ENCODE measurements around the gene FXYD2. TPM values are rescaled to one million over a fixed set of nuclear protein-coding genes. Genes with fewer than 3 reads are reported as not detected.

Gene FXYD2
- 0.64 and 59.8 TPM in 2 replicates for total RNA-seq

DNA sequence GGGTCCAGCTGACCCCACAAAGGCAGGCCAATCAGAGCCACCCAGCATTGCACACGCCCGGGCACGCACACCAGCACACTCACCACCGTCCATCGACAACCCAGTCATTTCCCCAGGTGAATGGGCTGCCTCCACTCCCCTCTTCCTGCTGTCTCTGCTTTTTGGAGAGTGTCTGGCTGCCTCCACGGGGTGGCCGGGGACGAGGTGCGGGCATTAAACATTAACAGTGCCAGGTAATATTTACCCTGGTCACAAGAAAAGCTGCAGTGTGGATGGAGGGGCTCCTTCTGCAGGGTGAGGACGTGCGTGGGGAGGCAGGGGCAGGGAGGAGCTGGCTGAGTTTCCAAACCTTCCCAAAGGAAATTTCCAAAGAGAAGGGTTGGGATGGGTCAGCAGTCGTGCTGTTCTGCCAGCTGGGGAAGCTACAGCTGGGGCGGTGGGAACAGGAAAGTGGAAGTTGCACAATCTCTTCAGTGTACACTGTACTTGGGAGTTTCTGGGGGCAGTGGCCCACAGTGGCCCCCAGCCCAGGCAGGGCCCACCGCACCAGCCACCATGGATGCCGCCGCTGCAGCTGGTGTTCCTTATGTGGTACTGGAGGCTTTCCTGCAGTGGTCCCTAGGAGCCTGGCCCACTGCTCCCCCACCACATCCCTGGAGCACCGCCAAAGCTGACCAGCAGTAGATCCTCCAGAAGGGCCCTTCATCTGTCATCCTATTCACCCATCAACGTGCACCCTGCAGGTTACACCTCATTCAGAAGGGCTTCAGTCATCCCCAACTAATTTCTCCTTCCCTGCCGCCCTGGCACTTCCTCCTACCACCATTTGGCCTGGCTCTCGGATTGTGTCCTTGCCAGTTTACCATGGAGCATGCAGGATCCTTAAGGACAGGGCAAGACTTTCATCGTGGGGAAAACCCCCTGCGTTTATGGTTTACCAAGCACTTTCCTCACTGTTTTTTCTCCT lies at the start of gene FXYD2:
Gene FXYD2, minus strand, starts transcription at position 174 of the 967 bp plus-strand sequence. Its CDS starts 66 bp downstream, at position 108.

DNA sequence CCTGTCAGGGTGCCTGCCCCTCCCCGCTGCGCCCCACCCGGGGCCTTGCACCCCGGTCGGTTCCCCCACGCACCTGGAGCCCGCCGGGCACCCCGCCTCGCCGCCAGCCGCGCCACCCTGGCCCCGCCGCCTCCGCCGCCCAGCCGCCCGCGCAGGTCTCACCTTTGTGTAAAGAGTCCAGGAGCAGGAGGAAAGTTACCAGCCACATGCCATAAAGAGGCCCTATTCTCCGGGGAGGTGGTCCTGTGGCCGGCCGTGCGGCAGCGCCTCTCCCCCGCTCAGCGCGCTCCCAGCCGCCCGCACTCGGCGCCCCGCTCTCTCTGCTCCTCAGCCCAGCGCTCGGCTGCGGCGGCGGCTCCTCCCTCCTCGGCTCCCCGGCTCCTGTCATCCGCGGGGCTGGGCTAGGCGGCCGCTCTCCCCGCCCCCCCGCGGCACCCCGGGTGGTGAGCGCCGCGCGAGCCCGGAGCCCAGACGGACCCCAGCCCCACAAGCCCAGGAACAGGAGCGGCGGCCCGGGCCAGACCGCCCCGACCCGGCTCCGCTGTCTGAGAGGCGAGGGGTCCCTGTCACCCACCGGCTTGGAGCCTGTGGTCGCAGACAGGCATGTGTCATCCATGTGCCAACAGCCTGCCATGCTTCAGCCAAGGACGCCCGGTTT lies 27.5 kb downstream of the FXYD2 start, which contains the start of gene DSCAML1:
Gene DSCAML1, minus strand, starts transcription at position 345 of the 658 bp plus-strand sequence. Its CDS starts 137 bp downstream, at position 208.

Other genes with a start within 250 kb of the FXYD2 start
- gene DSCAML1, start 27.5 kb downstream of the FXYD2 start, total RNA-seq: 1.9 TPM in 1 of 2 replicates, not detected in the other
- gene FXYD6, start 51.9 kb upstream of the FXYD2 start, total RNA-seq: 0.72 TPM in 1 of 2 replicates, not detected in the other
- 1.7 and 4.6 TPM in 2 replicates for gene TMPRSS13, start 104.7 kb upstream of the FXYD2 start, total RNA-seq
- gene IL10RA, start 161.7 kb upstream of the FXYD2 start, total RNA-seq: under 0.01 TPM in 1 of 2 replicates, not detected in the other

All from tracheal epithelial cell (primary cell).